ENCODE data around the gene WNK2.

- TF ChIP-seq CTCF (IDR thresholded peaks at IDR 0.05; ENCODE audit: low read depth, low read length) = no peak
- TF ChIP-seq POLR2A (IDR thresholded peaks at IDR 0.05; ENCODE audit: extremely low read depth, insufficient read length) = no peak
- no peak for TF ChIP-seq MAX (IDR thresholded peaks at IDR 0.05; ENCODE audit: low read depth, low read length)
- TF ChIP-seq MYC (IDR thresholded peaks at IDR 0.05; ENCODE audit: low read depth, low read length) = no peak
These were observed 103.2 kb downstream of the WNK2 start for GRCh38 chr9:93287189-93287552.
